HG02973 (cell line): ENCODE results near the gene SCAMP3.

ENCODE experiments used
- ATAC-seq: cut with Tn5 transposase; IDR thresholded peaks from one replicate; pipeline ENCODE4 v1.9.1; 2021; ENCODE audit warnings: moderate library complexity; ENCODE audit not compliant: unreplicated experiment

Gene SCAMP3

GRCh38 chr1:155285631-155286044 lies 23.5 kb upstream of the SCAMP3 start:
- no peak for ATAC-seq

GRCh38 chr1:155285063-155285462 lies 22.9 kb upstream of the SCAMP3 start:
- ATAC-seq, result no peak

- ATAC-seq, result no peak
Observed at GRCh38 chr1:155284476-155284875, 22.3 kb upstream of the SCAMP3 start.

GRCh38 chr1:155282488-155283091 lies 20.4 kb upstream of the SCAMP3 start:
- no peak for ATAC-seq

GRCh38 chr1:155279268-155279667 lies 17.1 kb upstream of the SCAMP3 start:
- ATAC-seq, result no peak

- ATAC-seq, result no peak
Observed at GRCh38 chr1:155278689-155279160, 16.6 kb upstream of the SCAMP3 start.

- ATAC-seq, result no peak
Observed at GRCh38 chr1:155277902-155278688, 15.9 kb upstream of the SCAMP3 start.

- ATAC-seq, result peak; percentile 54
Observed at GRCh38 chr1:155277070-155277901, 15.1 kb upstream of the SCAMP3 start, which contains the start of gene HCN3. Gene HCN3 (plus strand): TSS chr1:155277463. CDS start chr1:155277591, 128 bp downstream.

GRCh38 chr1:155273343-155274245 lies 11.4 kb upstream of the SCAMP3 start, which contains the start of gene CLK2:
Gene CLK2 (minus strand): TSS chr1:155273504. CDS start chr1:155270977, 2,527 bp downstream.
- peak; percentile 70 for ATAC-seq

- peak; percentile 28 for ATAC-seq
Observed at GRCh38 chr1:155272466-155273342, 10.5 kb upstream of the SCAMP3 start.

- ATAC-seq, result no peak
Observed at GRCh38 chr1:155269381-155269780, 7.2 kb upstream of the SCAMP3 start.

- ATAC-seq, result no peak
Observed at GRCh38 chr1:155268630-155269029, 6.5 kb upstream of the SCAMP3 start.

- no peak for ATAC-seq
Observed at GRCh38 chr1:155267373-155267772, 5.2 kb upstream of the SCAMP3 start.

- no peak for ATAC-seq
Observed at GRCh38 chr1:155266553-155266952, 4.4 kb upstream of the SCAMP3 start.

GRCh38 chr1:155263067-155263466 lies 907 bp upstream of the SCAMP3 start:
- ATAC-seq, result no peak

- no peak for ATAC-seq
Observed at GRCh38 chr1:155261493-155261851, 688 bp downstream of the SCAMP3 start.

GRCh38 chr1:155260276-155260675 lies 1.9 kb downstream of the SCAMP3 start:
- ATAC-seq, result no peak

GRCh38 chr1:155256058-155256852 lies 5.9 kb downstream of the SCAMP3 start:
- ATAC-seq, result no peak
